ENCODE data around the gene MAML3. TPM values are rescaled to one million over a fixed set of nuclear protein-coding genes. Genes with fewer than 3 reads are reported as not detected.

MAML3 gene
- total RNA-seq, 6 experiments from 2014 or later, result 1.2 to 1.9 (median 1.6) TPM

DNA sequence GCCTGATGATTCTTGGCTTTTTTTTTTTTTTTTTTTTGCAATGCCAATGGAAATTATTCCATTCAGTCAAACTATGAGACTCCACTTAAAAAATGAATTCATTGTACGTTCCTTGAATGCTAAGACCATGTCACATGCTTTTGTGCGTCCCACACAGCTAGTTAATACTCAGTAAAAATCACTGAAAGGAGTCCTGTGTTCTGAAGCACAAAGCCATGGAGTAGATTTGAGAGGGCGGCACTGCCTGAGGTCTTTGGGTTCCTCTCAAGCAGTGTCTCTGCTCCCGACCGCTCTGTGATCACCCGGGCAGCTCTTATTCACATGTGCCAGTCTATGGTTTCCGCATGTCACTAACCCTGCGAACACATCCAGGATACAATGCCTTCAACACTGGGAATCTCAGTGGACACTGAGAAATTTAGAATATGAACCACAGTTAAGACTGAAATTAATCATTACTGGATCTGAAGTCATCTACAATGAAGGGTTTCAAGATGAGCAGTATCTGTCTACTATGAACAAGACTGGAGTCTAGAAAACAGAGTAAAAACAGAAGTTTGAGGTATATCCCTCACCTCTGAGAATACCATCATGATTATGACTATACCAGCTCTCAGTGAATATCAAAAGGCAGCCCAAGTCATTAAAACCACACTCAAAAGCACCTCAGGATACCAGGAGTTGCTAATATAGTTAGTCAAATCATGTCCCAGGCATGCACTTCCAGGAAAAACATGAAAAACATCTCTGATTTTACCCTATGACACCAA, 295.4 kb downstream of the MAML3 start:
- H3K27ac Mint-ChIP-seq, result no peak overlapping the region

DNA sequence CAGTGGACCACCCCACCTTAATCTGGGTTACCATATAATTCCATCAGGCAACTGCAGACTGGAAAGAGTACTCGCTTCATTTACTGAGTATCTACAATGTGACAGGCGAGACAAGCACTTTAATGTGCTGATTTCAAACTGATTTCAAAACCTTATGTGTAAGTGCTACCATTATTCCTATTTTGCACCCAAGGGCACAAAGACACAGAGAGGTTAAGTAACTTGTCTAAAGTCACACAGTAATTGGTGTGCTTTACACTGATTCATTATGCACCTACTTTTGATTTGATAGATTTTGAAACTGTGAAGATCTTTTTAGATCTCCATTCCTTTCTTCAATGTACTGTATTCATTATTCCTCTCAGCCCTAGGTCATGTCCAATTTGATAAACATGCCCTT, 296.0 kb downstream of the MAML3 start:
- no peaks in the 10 kb centered on the region for H3K9me3 Mint-ChIP-seq
- TF ChIP-seq, protein P1, sequence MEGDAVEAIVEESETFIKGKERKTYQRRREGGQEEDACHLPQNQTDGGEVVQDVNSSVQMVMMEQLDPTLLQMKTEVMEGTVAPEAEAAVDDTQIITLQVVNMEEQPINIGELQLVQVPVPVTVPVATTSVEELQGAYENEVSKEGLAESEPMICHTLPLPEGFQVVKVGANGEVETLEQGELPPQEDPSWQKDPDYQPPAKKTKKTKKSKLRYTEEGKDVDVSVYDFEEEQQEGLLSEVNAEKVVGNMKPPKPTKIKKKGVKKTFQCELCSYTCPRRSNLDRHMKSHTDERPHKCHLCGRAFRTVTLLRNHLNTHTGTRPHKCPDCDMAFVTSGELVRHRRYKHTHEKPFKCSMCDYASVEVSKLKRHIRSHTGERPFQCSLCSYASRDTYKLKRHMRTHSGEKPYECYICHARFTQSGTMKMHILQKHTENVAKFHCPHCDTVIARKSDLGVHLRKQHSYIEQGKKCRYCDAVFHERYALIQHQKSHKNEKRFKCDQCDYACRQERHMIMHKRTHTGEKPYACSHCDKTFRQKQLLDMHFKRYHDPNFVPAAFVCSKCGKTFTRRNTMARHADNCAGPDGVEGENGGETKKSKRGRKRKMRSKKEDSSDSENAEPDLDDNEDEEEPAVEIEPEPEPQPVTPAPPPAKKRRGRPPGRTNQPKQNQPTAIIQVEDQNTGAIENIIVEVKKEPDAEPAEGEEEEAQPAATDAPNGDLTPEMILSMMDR (IDR thresholded peaks at IDR 0.05), result no peak
- H3K36me3 Mint-ChIP-seq (ENCODE audit: low read depth), result no peaks in the 10 kb centered on the region
- H3K4me3 Mint-ChIP-seq, result no peak overlapping the region
- H3K27ac Mint-ChIP-seq, result no peak overlapping the region
- no peak for DNase-seq
- no peaks in the 10 kb centered on the region; the same call in 1 of the 2 replicates for H3K27me3 Mint-ChIP-seq (ENCODE audit: insufficient read depth)
- H3K4me1 Mint-ChIP-seq (ENCODE audit: low read depth), result 0 out of 2 replicates have a peak, but pooled peaks cover 12% of the 10 kb centered on the region

More for the DNA sequence above, 295.4 kb downstream of the MAML3 start:
- Mint-ChIP-seq H3K9me3 (no peaks in the 10 kb centered on the region), H3K4me3 (no peak overlapping the region), H3K36me3 (ENCODE audit: low read depth) (no peaks in the 10 kb centered on the region), H3K4me1 (ENCODE audit: low read depth) (0 out of 2 replicates have a peak, but pooled peaks cover 12% of the 10 kb centered on the region), H3K27me3 (ENCODE audit: insufficient read depth) (no peaks in the 10 kb centered on the region; the same call in 1 of the 2 replicates)
- no peak for DNase-seq
- TF ChIP-seq, protein P1 (IDR thresholded peaks at IDR 0.05), result no peak

DNA sequence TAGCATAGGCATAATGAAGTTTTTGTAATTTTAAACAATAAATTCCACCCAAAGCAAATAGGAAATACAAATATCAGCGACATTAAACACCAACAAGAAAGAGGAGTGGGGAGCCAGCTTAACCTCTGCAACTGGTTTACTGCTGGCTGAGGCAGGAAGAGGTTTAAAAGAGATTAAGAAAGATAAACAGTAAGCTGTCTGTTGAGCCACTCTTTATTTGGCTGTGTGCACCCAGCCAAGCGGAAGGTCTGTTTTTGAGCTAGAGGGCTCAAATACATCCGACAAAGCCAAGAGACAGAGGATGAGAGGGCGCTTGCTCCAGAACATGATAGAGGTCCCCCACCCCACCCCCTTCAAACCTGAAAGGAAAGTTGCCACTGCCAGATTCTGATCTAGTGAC, 297.0 kb downstream of the MAML3 start:
- H3K4me3 Mint-ChIP-seq, result no peak overlapping the region
- H3K36me3 Mint-ChIP-seq (ENCODE audit: low read depth), result no peaks in the 10 kb centered on the region
- TF ChIP-seq, protein P1 (IDR thresholded peaks at IDR 0.05), result no peak
- no peak overlapping the region for H3K27ac Mint-ChIP-seq
- H3K27me3 Mint-ChIP-seq (ENCODE audit: insufficient read depth), result no peaks in the 10 kb centered on the region; the same call in 1 of the 2 replicates
- no peaks in the 10 kb centered on the region for H3K9me3 Mint-ChIP-seq
- DNase-seq, result no peak
- H3K4me1 Mint-ChIP-seq (ENCODE audit: low read depth), result 0 out of 2 replicates have a peak, but pooled peaks cover 12% of the 10 kb centered on the region

DNA sequence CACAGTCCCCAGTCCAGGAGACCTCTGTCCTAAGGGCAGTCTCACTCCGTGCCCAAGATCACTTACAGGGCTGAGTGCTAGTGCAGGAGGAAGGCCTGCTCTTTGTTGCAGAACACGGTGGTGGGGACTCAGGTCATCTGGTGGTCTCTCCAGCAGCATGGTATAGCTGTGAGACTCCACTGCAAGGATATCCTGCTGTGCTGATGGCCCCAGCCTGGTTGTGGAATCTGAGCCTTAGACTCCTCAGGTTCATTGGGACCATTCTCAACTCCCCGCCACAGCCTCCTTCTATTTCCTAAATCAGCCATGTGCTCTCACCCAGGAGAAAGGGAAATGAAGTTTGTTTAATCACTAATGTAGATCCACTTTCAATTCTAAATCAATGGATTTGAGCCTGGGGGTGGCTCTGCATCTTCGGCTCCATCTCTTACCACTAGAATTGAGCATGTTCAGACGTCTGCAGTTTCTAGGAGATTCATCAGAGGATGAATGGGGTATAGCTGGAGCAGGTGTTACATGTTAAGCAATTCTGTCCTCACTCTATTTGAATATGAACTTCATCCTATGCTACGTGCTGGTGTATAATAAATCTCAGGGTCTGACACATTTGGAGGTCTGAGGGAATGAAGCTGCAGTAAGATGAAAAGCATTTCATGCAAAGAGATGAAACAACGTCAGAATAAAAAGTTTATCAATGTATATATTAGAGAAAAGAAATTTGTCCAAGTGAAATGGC, 299.1 kb downstream of the MAML3 start:
- Mint-ChIP-seq H3K27me3 (ENCODE audit: insufficient read depth) (peaks cover 2% of the 10 kb centered on the region), H3K4me3 (no peak overlapping the region), H3K27ac (no peak overlapping the region), H3K36me3 (ENCODE audit: low read depth) (no peaks in the 10 kb centered on the region), H3K4me1 (ENCODE audit: low read depth) (0 out of 2 replicates have a peak, but pooled peaks cover 12% of the 10 kb centered on the region), H3K9me3 (no peaks in the 10 kb centered on the region)
- TF ChIP-seq, protein P1 (IDR thresholded peaks at IDR 0.05), result no peak
- DNase-seq, result no peak

DNA sequence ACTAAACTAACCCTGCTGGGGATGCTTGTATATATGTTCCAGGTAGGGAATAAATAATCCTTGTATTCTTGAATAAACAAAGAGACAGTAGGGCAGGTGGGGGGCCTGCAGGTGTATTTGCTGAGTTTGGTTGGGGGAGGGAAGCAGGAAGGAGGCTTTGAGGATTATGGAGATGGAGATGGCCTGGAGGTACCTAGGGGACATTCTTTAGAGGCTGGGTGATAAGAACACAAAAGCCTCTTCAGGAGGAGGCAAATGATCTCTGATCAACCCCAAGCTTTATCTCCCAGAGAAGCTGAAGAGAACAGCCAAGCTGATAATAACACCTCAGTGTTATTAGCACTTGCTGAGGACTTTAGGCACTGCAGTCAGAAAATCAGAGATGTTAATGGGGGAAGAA, 300.7 kb downstream of the MAML3 start:
- Mint-ChIP-seq H3K4me1 (ENCODE audit: low read depth) (0 out of 2 replicates have a peak, but pooled peaks cover 5% of the 10 kb centered on the region), H3K9me3 (no peaks in the 10 kb centered on the region), H3K36me3 (ENCODE audit: low read depth) (no peaks in the 10 kb centered on the region), H3K4me3 (no peak overlapping the region), H3K27ac (no peak overlapping the region), H3K27me3 (ENCODE audit: insufficient read depth) (peaks cover 2% of the 10 kb centered on the region)
- TF ChIP-seq, protein P1 (IDR thresholded peaks at IDR 0.05), result no peak
- DNase-seq, result no peak

Data from HFFc6 (cell line).